Neural progenitor cell (in vitro differentiated cells): ENCODE measurements around the gene SPTA1.

Experiments
- EZH2 ChIP-seq: fragments of 200-600 bp; sonication (generic); IDR thresholded peaks from 2 replicates; pipeline ENCODE4 v1.6.1; 2017; ENCODE audit warnings: antibody characterized with exemption, mild to moderate bottlenecking, moderate library complexity
- TF ChIP-seq, protein P1 (sequence below): fragments of 200-600 bp; sonication (generic); IDR thresholded peaks from 2 replicates; pipeline ENCODE4 v1.5.1; 2017; ENCODE audit warnings: antibody characterized with exemption, mild to moderate bottlenecking

DNA sequence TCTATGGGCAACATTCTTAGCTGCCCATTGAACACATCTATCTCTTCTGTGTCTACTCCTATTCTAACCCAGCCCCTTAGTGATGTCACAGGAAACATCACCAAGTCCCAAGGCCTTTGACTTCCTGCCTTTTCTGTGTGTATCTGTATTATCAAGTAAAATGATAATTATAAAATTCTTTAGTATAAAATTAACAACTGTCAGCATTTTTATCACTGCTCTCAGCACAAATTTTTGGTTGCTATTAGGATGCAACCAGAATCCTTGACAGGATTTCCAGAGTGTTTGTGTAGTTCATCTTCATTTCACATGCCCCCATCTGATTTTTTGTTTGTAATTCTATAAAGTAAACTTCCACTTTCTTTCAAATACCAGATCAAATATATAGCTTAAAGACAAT is 47.6 kb downstream of the SPTA1 start:
- TF ChIP-seq, protein P1, sequence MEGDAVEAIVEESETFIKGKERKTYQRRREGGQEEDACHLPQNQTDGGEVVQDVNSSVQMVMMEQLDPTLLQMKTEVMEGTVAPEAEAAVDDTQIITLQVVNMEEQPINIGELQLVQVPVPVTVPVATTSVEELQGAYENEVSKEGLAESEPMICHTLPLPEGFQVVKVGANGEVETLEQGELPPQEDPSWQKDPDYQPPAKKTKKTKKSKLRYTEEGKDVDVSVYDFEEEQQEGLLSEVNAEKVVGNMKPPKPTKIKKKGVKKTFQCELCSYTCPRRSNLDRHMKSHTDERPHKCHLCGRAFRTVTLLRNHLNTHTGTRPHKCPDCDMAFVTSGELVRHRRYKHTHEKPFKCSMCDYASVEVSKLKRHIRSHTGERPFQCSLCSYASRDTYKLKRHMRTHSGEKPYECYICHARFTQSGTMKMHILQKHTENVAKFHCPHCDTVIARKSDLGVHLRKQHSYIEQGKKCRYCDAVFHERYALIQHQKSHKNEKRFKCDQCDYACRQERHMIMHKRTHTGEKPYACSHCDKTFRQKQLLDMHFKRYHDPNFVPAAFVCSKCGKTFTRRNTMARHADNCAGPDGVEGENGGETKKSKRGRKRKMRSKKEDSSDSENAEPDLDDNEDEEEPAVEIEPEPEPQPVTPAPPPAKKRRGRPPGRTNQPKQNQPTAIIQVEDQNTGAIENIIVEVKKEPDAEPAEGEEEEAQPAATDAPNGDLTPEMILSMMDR: no peak
- TF ChIP-seq EZH2: no peak
